ENCODE measurements around the gene THADA.
"Not testable (repeated sequence)": the region's sequence is repeated elsewhere in the genome, so short reads cannot be mapped to it uniquely, and the experiment has no call there.

The THADA gene

DNA sequence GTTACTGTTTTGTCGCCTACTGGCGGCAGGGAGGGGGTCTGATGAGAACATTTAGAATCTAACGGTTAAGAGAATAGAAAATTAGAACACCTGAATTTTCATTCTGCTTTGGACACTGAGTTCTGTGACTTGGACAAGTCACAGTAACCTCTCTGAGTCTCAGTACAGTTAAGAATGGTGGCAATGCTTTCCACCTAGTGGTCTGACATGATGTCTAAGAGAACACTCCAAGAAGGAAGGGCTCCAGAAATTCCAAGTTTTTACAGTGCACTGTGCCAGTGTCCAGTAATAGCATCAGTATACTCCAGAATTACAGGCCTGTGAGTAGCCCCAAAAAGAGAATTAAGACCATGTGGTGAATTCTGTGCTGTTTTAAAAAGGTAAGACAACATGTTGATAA is 195.3 kb downstream of the THADA start:
- Histone ChIP-seq H3K4me1 (ENCODE audit: control insufficient read depth in 1 of 2, insufficient read depth in 1 of 2, low read depth in 1 of 2, low read length in 1 of 2) (no peaks in the 10 kb centered on the region), H3K27ac (no peak overlapping the region), H3K9me3 (no peaks in the 10 kb centered on the region), H3K36me3 (peaks cover 14% of the 10 kb centered on the region), H3K4me3 (ENCODE audit: low read depth in 1 of 2, low read length in 1 of 2) (no peak overlapping the region), H3K27me3 (no peaks in the 10 kb centered on the region)
- no peak for TF ChIP-seq CTCF (IDR thresholded peaks at IDR 0.05)

GRCh38 chr2:43399515-43400264 is 196.1 kb downstream of the THADA start:
- no peak for TF ChIP-seq CTCF (IDR thresholded peaks at IDR 0.05)
- Histone ChIP-seq H3K4me1 (ENCODE audit: control insufficient read depth in 1 of 2, insufficient read depth in 1 of 2, low read depth in 1 of 2, low read length in 1 of 2) (no peaks in the 10 kb centered on the region), H3K27ac (no peak overlapping the region), H3K36me3 (peaks cover 19% of the 10 kb centered on the region), H3K9me3 (no peaks in the 10 kb centered on the region), H3K27me3 (no peaks in the 10 kb centered on the region), H3K4me3 (ENCODE audit: low read depth in 1 of 2, low read length in 1 of 2) (no peak overlapping the region)

DNA sequence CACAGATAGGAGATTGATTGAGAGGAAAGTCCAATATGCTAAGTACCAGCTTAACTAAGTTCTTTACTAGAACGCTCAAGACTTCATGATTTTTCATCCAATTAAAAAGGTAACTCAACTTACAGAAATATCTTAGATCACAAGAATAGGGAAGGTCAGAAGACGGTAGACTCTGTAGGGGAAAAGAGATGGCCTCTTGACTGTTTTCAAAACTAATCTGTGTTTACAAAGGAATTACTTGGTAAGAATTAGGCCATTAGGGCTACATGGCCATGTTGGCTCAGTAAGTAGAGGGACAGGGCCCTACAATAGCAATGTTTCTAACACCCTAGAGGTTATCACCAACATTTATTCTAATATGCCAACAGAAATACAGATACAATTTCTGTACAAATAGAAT is 196.7 kb downstream of the THADA start:
- Histone ChIP-seq H3K4me1 (ENCODE audit: control insufficient read depth in 1 of 2, insufficient read depth in 1 of 2, low read depth in 1 of 2, low read length in 1 of 2) (no peaks in the 10 kb centered on the region), H3K9me3 (no peaks in the 10 kb centered on the region), H3K4me3 (ENCODE audit: low read depth in 1 of 2, low read length in 1 of 2) (no peak overlapping the region), H3K27ac (no peak overlapping the region), H3K27me3 (no peaks in the 10 kb centered on the region), H3K36me3 (peaks cover 19% of the 10 kb centered on the region)
- no peak for TF ChIP-seq CTCF (IDR thresholded peaks at IDR 0.05)

DNA sequence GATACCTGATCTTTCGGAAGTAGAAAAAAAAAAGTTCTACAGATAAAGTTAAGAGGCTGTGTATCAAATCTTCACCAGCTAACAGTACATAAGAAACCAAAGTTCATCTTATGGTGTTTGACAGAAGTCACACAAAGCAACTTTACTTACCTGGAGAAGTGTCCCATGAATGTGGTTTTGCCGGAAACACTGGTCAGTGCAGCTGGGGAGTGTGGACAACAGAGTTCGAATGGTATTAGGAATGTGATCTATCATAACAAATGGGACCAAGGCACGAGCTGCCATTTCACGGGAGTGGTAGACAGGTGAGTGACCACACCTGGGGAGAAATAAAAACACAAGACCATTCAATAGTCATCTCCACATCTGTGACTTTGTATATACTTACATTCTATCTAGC is 198.0 kb downstream of the THADA start:
- H3K27me3 ChIP-seq = no peaks in the 10 kb centered on the region
- H3K4me3 ChIP-seq (ENCODE audit: low read depth in 1 of 2, low read length in 1 of 2) = no peak overlapping the region
- no peaks in the 10 kb centered on the region for H3K4me1 ChIP-seq (ENCODE audit: control insufficient read depth in 1 of 2, insufficient read depth in 1 of 2, low read depth in 1 of 2, low read length in 1 of 2)
- H3K27ac ChIP-seq = no peak overlapping the region
- TF ChIP-seq CTCF (IDR thresholded peaks at IDR 0.05) = no peak
- H3K36me3 ChIP-seq = peaks cover 19% of the 10 kb centered on the region
- H3K9me3 ChIP-seq = no peaks in the 10 kb centered on the region

DNA sequence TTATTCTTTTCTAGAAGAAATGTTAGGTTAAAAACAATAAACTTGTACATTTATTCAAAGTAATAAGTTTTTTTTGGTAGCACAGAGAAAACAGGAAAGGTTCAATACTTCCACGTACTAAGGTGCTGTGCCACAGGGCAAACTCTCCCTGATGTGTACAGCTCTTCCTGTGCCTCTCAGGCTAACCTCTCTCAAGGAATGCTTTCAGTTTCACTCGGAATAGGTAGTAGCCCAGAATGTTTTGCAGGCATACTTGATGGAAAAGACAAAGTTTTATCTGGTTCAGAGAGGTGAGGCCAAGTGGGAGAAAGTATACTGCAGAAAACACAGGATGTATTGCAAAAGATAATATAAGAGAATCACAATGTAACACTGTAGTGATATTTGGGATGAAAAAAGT is 198.4 kb downstream of the THADA start:
- peaks cover 19% of the 10 kb centered on the region for H3K36me3 ChIP-seq
- H3K4me3 ChIP-seq (ENCODE audit: low read depth in 1 of 2, low read length in 1 of 2) = no peak overlapping the region
- H3K27ac ChIP-seq = no peak overlapping the region
- no peaks in the 10 kb centered on the region for H3K4me1 ChIP-seq (ENCODE audit: control insufficient read depth in 1 of 2, insufficient read depth in 1 of 2, low read depth in 1 of 2, low read length in 1 of 2)
- no peaks in the 10 kb centered on the region for H3K9me3 ChIP-seq
- TF ChIP-seq CTCF (IDR thresholded peaks at IDR 0.05) = no peak
- H3K27me3 ChIP-seq = no peaks in the 10 kb centered on the region

DNA sequence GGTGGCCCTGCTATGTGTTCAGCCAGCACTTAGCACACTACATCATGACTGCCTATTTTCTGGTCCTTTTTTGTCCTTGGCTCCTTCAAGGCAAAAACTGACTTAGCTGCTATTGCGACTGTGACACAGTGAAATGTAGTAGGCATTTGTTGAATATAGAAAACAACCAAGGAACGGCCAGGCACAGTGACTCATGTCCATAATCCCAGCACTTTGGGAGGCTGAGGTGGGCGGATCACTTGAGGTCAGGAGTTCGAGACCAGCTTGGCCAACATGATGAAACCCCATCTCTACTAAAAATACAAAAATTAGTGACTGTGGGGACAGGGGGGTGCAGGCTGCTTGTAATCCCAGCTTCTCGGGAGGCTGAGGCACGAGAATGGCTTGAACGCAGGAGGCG is 199.5 kb downstream of the THADA start:
- H3K4me1 ChIP-seq (ENCODE audit: control insufficient read depth in 1 of 2, insufficient read depth in 1 of 2, low read depth in 1 of 2, low read length in 1 of 2); H3K27me3 ChIP-seq: not testable (repeated sequence)
- H3K36me3 ChIP-seq = peaks cover 19% of the 10 kb centered on the region

More for the DNA sequence above, 199.5 kb downstream of the THADA start:
- H3K4me3 ChIP-seq (ENCODE audit: low read depth in 1 of 2, low read length in 1 of 2); H3K9me3 ChIP-seq; H3K27ac ChIP-seq: not testable (repeated sequence)

Measured in neutrophil (primary cell).